Measurements from ENCODE around the gene PERM1. TPM values are rescaled to one million over a fixed set of nuclear protein-coding genes. Genes with fewer than 3 reads are reported as not detected.
"Not testable (repeated sequence)": the region's sequence is repeated elsewhere in the genome, so short reads cannot be mapped to it uniquely, and the experiment has no call there.

PERM1 gene
- total RNA-seq, 1 experiment from 2014 or later, result 0.12 TPM

- no peak for DNase-seq (ENCODE audit: low read depth)
These were observed 33.1 kb upstream of the PERM1 start for GRCh38 chr1:1014799-1015681.

- no peak for DNase-seq (ENCODE audit: low read depth)
These were observed 32.2 kb upstream of the PERM1 start for GRCh38 chr1:1013922-1014648.

- peak; percentile 89 for DNase-seq (ENCODE audit: low read depth)
These were observed 31.4 kb upstream of the PERM1 start, which contains the start of gene ISG15 for GRCh38 chr1:1013105-1013921. Gene ISG15, plus strand, starts transcription at chr1:1013497. Its CDS starts 77 bp downstream, at chr1:1013574.

GRCh38 chr1:1012736-1013104 lies 30.8 kb upstream of the PERM1 start:
- DNase-seq (ENCODE audit: low read depth), result not testable (repeated sequence)

- DNase-seq (ENCODE audit: low read depth), result no peak
These were observed 29.6 kb upstream of the PERM1 start for GRCh38 chr1:1011396-1011949.

GRCh38 chr1:1010131-1010530 lies 28.2 kb upstream of the PERM1 start:
- DNase-seq (ENCODE audit: low read depth), result not testable (repeated sequence)

GRCh38 chr1:1006305-1007159 lies 24.6 kb upstream of the PERM1 start:
- DNase-seq (ENCODE audit: low read depth), result no peak

GRCh38 chr1:1005774-1006304 lies 23.9 kb upstream of the PERM1 start:
- no peak for DNase-seq (ENCODE audit: low read depth)

GRCh38 chr1:1004780-1005697 lies 23.1 kb upstream of the PERM1 start:
- peak; percentile 81 for DNase-seq (ENCODE audit: low read depth)

- DNase-seq (ENCODE audit: low read depth), result no peak
These were observed 22.5 kb upstream of the PERM1 start for GRCh38 chr1:1004420-1004779.

- no peak for DNase-seq (ENCODE audit: low read depth)
These were observed 21.9 kb upstream of the PERM1 start for GRCh38 chr1:1003618-1004419.

- no peak for DNase-seq (ENCODE audit: low read depth)
These were observed 19.3 kb upstream of the PERM1 start for GRCh38 chr1:1001057-1001783.

GRCh38 chr1:1000357-1001056 lies 18.6 kb upstream of the PERM1 start:
- DNase-seq (ENCODE audit: low read depth), result peak; percentile 60

- DNase-seq (ENCODE audit: low read depth), result peak; percentile 76
These were observed 17.9 kb upstream of the PERM1 start, which contains the start of gene HES4 for GRCh38 chr1:999725-1000356. Gene HES4, minus strand, starts transcription at chr1:1000097. Its CDS starts 124 bp downstream, at chr1:999973.

GRCh38 chr1:998995-999724 lies 17.3 kb upstream of the PERM1 start:
- no peak for DNase-seq (ENCODE audit: low read depth)

- DNase-seq (ENCODE audit: low read depth), result no peak
These were observed 16.8 kb upstream of the PERM1 start for GRCh38 chr1:998745-998994.
